ENCODE data around the gene HERC5. TPM values are rescaled to one million over a fixed set of nuclear protein-coding genes. Genes with fewer than 3 reads are reported as not detected.

HERC5 gene
- total RNA-seq, 1 experiment from 2014 or later: 17.2 TPM

DNA sequence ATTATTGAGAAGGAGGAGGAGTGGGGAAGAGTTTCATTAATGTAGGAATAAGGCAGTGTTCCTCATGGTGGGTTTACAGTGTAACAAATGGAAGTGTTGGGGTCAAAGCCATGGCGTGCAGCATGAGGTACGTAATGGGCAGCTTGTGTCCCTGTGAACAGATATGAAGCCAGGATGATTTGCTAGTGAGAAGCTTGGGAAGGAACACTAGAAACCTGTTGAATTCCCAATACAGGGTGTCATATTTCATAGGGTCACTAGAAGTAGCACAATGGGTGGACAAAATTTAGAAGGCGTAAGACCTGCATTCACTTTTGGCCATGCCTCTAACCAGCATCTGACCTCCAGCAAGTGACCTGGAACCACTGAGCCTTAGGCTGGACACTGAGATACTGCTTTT, 59.8 kb downstream of the HERC5 start:
- no peak overlapping the region for H4K8ac ChIP-seq (replicated peaks; ENCODE audit: insufficient read length, low read depth, low read length)
- no peak overlapping the region for H3K27ac ChIP-seq (ENCODE audit: insufficient read length, low read depth, low read length)
- H4K91ac ChIP-seq (ENCODE audit: insufficient read length, low read depth, low read length): no peak overlapping the region
- H3K79me2 ChIP-seq (ENCODE audit: insufficient read depth, low read length): no peaks in the 10 kb centered on the region; the same call in 1 of the 2 replicates
- H3K79me1 ChIP-seq (ENCODE audit: insufficient read depth, low read depth, low read length, poor library complexity, severe bottlenecking): no peaks in the 10 kb centered on the region
- no peak overlapping the region for H3K4me3 Mint-ChIP-seq
- WGBS (ENCODE audit: extremely low coverage, insufficient read length, low lambda C conversion rate): no CpG with 5 or more reads among the region's 3 CpGs
- no peaks in the 10 kb centered on the region for H3K9me3 ChIP-seq (ENCODE audit: control insufficient read depth, low read depth, low read length)
- no peak overlapping the region for H3K18ac ChIP-seq (ENCODE audit: insufficient read length, low read depth, low read length)
- no peaks in the 10 kb centered on the region for H4K20me1 ChIP-seq (ENCODE audit: control insufficient read depth, insufficient read depth, insufficient read length)
- no peak overlapping the region for H3K14ac ChIP-seq (ENCODE audit: insufficient read depth, low read length)
- no peak overlapping the region for H2BK20ac ChIP-seq (ENCODE audit: low read depth, low read length, poor library complexity, severe bottlenecking)
- H3K4ac ChIP-seq (ENCODE audit: low read depth, low read length): no peak overlapping the region
- no peak overlapping the region for H2BK5ac ChIP-seq (ENCODE audit: insufficient read length, low read length)
- no peak overlapping the region for H3K56ac ChIP-seq (ENCODE audit: insufficient read length, low read depth, low read length)
- H3K27me3 ChIP-seq (ENCODE audit: insufficient read depth, low read length): no peaks in the 10 kb centered on the region
- no peak overlapping the region for H3K9ac ChIP-seq (ENCODE audit: extremely low read depth, insufficient read length, low read length)
- H2AFZ ChIP-seq (ENCODE audit: low read length): no peak overlapping the region
- TF ChIP-seq, protein P1, sequence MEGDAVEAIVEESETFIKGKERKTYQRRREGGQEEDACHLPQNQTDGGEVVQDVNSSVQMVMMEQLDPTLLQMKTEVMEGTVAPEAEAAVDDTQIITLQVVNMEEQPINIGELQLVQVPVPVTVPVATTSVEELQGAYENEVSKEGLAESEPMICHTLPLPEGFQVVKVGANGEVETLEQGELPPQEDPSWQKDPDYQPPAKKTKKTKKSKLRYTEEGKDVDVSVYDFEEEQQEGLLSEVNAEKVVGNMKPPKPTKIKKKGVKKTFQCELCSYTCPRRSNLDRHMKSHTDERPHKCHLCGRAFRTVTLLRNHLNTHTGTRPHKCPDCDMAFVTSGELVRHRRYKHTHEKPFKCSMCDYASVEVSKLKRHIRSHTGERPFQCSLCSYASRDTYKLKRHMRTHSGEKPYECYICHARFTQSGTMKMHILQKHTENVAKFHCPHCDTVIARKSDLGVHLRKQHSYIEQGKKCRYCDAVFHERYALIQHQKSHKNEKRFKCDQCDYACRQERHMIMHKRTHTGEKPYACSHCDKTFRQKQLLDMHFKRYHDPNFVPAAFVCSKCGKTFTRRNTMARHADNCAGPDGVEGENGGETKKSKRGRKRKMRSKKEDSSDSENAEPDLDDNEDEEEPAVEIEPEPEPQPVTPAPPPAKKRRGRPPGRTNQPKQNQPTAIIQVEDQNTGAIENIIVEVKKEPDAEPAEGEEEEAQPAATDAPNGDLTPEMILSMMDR (conservative IDR thresholded peaks at IDR 0.05): no peak
- H2BK12ac ChIP-seq (ENCODE audit: insufficient read length, low read depth, low read length): no peak overlapping the region
- H3K9me3 Mint-ChIP-seq: no peaks in the 10 kb centered on the region
- H3K4me1 ChIP-seq (ENCODE audit: insufficient read depth, low read length): no peaks in the 10 kb centered on the region; the same call in 1 of the 2 replicates
- no peak overlapping the region for H4K5ac ChIP-seq (ENCODE audit: insufficient read length, low read depth, low read length)
- H2BK15ac ChIP-seq (ENCODE audit: low read depth, low read length): no peak overlapping the region
- H3K23ac ChIP-seq (ENCODE audit: insufficient read length, low read depth, low read length): no peak overlapping the region
- H3K4me2 ChIP-seq (ENCODE audit: insufficient read depth, insufficient read length, low read length): no peak overlapping the region
- no peak overlapping the region for H2AK5ac ChIP-seq (ENCODE audit: insufficient read length, low read length)
- H2BK120ac ChIP-seq (ENCODE audit: low read depth, low read length, poor library complexity, severe bottlenecking): no peak overlapping the region
- peaks cover 4 to 5% of the 10 kb centered on the region in 2 experiments for H3K4me1 Mint-ChIP-seq
- no peak overlapping the region for H3T11ph ChIP-seq (ENCODE audit: low read length)
- peaks cover 5 to 14% (median 13%) of the 10 kb centered on the region in 3 experiments for H3K36me3 Mint-ChIP-seq (ENCODE audit: insufficient read depth in 1 of 3, low read depth in 3 of 3)
- no peaks in the 10 kb centered on the region for H3K27me3 Mint-ChIP-seq (ENCODE audit: low read depth)
- DNase-seq: no peak
- H3K27ac Mint-ChIP-seq: no peak overlapping the region
- H3K23me2 ChIP-seq (ENCODE audit: insufficient read length, low read depth, low read length, poor library complexity, severe bottlenecking): no peaks in the 10 kb centered on the region
